ENCODE measurements around the gene IFNL2.

- TF ChIP-seq EZH2phosphoT487 (IDR thresholded peaks at IDR 0.05; ENCODE audit: low read depth), result no peak
- TF ChIP-seq CTCF (IDR thresholded peaks at IDR 0.05; ENCODE audit: low read depth, low read length), result no peak
Measured at GRCh38 chr19:39265321-39265916, 2.8 kb upstream of the IFNL2 start.

All from OCI-LY3 (cell line).